Measurements from ENCODE around the gene SSR1.

- no peak for TF ChIP-seq CTCF (IDR thresholded peaks at IDR 0.05)
- TF ChIP-seq ZFX (IDR thresholded peaks at IDR 0.05; ENCODE audit: borderline replicate concordance): no peak
Observed at GRCh38 chr6:7268362-7268761, 44.6 kb downstream of the SSR1 start.

Measured in 22Rv1 (cell line).